ENCODE results near the gene CALML4.
"Not testable (repeated sequence)": the region's sequence is repeated elsewhere in the genome, so short reads cannot be mapped to it uniquely, and the experiment has no call there.

The CALML4 gene

DNA sequence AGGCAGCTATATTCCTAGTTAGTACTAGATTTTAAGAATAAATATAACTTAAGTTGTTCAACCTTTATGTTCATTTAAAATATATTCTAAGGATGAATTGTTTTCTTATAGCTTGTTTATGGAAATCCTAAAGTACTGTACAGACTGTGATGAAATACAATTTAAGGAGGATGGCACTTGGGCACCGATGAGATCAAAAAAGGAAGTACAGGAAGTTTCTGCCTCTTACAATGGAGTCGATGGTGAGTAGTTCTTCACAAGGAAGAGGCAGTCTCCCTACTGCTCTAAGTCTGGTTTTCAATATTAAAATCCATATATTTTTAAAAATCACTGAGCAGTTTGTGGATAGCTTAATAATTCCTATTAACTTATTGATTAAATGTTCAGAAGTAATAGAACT lies 29.6 kb downstream of the CALML4 start:
- ChIA-PET POLR2A (no interaction called here), CTCF (interaction anchor here (1.1 to 1.9 kb wide), 8 partner anchors 8 to 312 kb away, joined by 3 to 6 read pairs (median 4); no protein-coding TSS in a partner anchor)
- no peak for DNase-seq (ENCODE audit: extremely low spot score)
- TF ChIP-seq, protein P1, sequence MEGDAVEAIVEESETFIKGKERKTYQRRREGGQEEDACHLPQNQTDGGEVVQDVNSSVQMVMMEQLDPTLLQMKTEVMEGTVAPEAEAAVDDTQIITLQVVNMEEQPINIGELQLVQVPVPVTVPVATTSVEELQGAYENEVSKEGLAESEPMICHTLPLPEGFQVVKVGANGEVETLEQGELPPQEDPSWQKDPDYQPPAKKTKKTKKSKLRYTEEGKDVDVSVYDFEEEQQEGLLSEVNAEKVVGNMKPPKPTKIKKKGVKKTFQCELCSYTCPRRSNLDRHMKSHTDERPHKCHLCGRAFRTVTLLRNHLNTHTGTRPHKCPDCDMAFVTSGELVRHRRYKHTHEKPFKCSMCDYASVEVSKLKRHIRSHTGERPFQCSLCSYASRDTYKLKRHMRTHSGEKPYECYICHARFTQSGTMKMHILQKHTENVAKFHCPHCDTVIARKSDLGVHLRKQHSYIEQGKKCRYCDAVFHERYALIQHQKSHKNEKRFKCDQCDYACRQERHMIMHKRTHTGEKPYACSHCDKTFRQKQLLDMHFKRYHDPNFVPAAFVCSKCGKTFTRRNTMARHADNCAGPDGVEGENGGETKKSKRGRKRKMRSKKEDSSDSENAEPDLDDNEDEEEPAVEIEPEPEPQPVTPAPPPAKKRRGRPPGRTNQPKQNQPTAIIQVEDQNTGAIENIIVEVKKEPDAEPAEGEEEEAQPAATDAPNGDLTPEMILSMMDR (IDR thresholded peaks at IDR 0.05; ENCODE audit: control extremely low read depth, extremely low read depth, low read depth, missing control alignments), result no peak

DNA sequence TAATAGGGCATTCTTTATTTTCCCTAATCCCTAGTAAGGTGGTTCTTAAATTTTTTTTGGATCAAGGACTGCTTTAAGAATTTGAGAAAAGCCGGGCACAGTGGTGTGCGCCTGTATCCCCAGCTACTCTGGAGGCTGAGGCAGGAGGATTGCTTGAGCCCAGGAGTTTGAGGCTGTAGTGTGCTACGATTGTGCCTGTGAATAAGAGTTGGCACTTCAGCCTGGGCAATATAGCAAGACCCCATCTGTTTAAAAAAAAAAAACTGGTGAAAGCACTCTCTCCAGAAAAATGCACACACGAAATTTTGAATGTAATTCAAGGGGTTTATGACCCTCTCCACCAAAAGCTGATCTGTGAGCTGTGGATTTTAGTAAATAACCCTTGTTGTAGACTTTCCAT lies 32.0 kb downstream of the CALML4 start:
- CTCF ChIA-PET, result interaction anchor here (1.0 to 1.8 kb wide), 4 partner anchors 10 to 22 kb away, joined by 3 to 5 read pairs (median 3); no protein-coding TSS in a partner anchor
- DNase-seq (ENCODE audit: extremely low spot score), result no peak
- POLR2A ChIA-PET, result no interaction called here
- TF ChIP-seq, protein P1 (IDR thresholded peaks at IDR 0.05; ENCODE audit: control extremely low read depth, extremely low read depth, low read depth, missing control alignments), result no peak

DNA sequence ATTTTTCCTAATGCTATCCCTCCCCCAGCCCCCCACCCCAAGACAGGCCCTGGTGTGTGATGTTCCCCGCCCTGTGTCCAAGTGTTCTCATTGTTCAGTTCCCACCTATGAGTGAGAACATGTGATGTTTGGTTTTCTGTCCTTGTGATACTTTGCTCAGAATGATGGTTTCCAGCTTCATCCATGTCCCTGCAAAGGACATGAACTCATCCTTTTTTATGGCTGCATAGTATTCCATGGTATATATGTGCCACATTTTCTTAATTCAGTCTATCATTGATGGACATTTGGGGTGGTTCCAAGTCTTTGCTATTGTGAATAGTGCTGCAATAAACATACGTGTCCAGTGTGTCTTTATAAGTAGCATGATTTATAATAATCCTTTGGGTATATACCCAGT lies 33.1 kb downstream of the CALML4 start:
- POLR2A ChIA-PET, result not testable (repeated sequence)
- CTCF ChIA-PET, result interaction anchor here (1.1 to 1.8 kb wide), 3 partner anchors 9 to 19 kb away, joined by 3 to 5 read pairs (median 3); no protein-coding TSS in a partner anchor

DNA sequence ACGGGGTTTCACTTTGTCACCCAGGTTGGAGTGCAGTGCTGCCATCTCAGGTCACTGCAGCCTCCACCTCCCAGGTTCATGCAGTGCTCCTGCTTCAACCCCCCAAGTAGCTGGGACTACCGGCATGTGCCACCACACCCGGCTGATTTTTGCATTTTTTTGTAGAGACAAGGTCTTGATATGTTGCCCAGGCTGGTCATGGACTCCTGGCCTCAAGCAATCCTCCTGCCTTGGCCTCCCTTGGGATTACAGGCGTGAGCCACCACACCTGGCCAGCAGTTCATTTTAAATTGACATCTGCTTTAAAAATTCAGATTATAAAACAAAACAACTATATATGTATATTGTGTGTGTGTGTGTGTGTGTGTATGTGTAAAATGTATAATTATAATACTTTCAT lies 38.3 kb downstream of the CALML4 start:
- TF ChIP-seq, protein P1 (IDR thresholded peaks at IDR 0.05; ENCODE audit: control extremely low read depth, extremely low read depth, low read depth, missing control alignments), result no peak
- ChIA-PET POLR2A (no interaction called here), CTCF (no interaction called here)
- DNase-seq (ENCODE audit: extremely low spot score), result no peak

More for the DNA sequence above, 33.1 kb downstream of the CALML4 start:
- DNase-seq (ENCODE audit: extremely low spot score), result not testable (repeated sequence)

DNA sequence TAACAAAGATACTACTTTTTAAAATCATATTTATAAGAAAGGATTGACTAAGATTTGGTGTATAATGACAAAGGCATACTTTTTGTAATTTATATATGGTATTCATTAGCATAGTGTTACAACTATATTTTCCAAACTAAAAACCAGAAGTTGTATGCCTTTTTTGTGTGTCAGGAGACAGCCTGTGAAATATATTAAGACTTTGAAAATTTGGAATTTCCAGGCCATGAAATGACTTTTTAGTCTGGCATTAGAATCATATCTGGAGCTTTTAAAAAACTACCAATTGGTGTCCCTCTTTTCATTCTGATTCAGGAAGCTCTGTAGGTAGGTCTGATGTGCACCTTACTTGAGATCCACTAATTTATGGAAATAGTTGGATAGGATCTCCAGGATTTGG lies 41.9 kb downstream of the CALML4 start:
- POLR2A ChIA-PET, result no interaction called here
- no peak for DNase-seq (ENCODE audit: extremely low spot score)
- CTCF ChIA-PET, result interaction anchor here (1.1 to 3.1 kb wide), 5 partner anchors 10 to 292 kb away, joined by 3 to 20 read pairs (median 5); no protein-coding TSS in a partner anchor
- TF ChIP-seq, protein P1 (IDR thresholded peaks at IDR 0.05; ENCODE audit: control extremely low read depth, extremely low read depth, low read depth, missing control alignments), result no peak

DNA sequence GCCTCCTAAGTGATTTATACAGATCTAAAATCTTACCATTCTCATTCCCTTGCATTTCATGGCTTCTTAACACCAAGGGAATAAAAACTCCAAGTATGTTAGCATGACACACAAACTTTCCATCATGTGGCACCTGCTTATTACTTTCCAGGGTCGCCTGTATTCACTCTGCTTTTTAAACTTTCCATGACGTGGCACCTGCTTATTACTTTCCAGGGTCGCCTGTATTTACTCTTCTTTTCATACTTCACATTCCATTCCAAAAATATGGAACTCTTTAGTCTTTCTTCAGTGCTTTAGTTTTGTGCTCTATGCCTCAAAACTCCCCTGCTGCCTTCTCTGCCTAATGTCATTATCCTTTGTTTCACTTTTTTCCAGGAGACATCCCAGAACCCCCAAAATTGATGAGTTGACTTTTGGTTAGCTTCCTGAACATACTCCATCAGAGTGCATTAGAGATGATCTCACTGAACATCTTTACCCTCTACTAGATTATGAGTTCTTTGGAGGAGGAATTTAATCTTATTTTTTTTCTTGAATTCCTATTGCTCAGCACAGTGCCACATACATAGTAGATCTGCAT lies 47.0 kb downstream of the CALML4 start:
- ChIA-PET CTCF (interaction anchor here (1.3 to 2.4 kb wide), 2 partner anchors 10 to 76 kb away, joined by 3 to 6 read pairs; no protein-coding TSS in a partner anchor), POLR2A (no interaction called here)
- no peak for DNase-seq (ENCODE audit: extremely low spot score)
- TF ChIP-seq, protein P1 (IDR thresholded peaks at IDR 0.05; ENCODE audit: control extremely low read depth, extremely low read depth, low read depth, missing control alignments), result no peak

DNA sequence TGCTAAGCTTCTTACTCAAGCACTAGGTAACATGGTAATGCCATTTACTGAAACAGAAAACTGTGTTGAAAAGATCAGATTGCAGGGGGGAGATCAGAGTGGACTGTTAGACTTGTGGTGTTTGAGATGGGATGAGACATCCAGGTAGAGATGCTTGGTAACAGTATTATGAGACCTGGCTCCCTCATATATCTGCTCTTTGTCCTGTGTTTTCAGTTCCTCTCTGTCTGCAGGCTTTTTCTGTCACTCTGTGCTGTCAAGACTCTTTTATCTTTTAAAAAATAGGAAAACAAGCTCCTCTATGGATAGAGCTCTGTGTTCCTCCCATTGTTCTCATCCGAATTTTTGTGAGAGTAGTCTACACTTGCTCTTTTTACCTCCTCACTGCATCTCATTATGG lies 48.1 kb downstream of the CALML4 start:
- ChIA-PET POLR2A (no interaction called here), CTCF (interaction anchor here (0.9 to 2.4 kb wide), 3 partner anchors 12 to 312 kb away, joined by 3 to 6 read pairs (median 3); no protein-coding TSS in a partner anchor)
- DNase-seq (ENCODE audit: extremely low spot score), result no peak
- TF ChIP-seq, protein P1 (IDR thresholded peaks at IDR 0.05; ENCODE audit: control extremely low read depth, extremely low read depth, low read depth, missing control alignments), result no peak
